Measurements from ENCODE around the gene CACNA1H. TPM values are rescaled to one million over a fixed set of nuclear protein-coding genes. Genes with fewer than 3 reads are reported as not detected.
A peak's percentile ranks its signal among the peaks of the same experiment; 100 is the strongest.

Gene CACNA1H
- polyA plus RNA-seq, 1 donor from 2014 or later: not detected

DNA sequence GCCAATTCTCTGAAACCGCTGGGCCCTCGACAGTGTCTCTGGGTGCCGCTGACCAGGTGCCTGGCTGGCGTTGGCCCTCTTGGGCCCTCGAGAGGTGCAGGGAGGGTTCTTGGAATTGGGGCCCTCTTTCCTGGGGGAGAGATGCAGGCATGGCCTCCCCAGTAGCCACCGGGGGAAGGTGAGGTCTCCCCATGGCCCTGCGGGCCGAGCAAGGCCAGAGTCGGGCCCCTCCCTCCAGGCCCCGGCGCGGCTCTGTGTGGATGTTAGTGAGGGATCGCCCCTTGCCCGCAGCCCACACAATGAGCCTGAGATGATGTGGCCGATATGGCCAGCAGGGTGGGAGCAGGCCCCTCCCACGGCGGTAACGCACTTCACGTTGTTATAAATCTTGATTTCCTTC lies 33.8 kb upstream of the CACNA1H start:
- H3K4me1 Mint-ChIP-seq: peaks cover 0 to 2% (median 1%) of the 10 kb centered on the region in 3 donors
- peaks cover 7% of the 10 kb centered on the region for H3K27me3 Mint-ChIP-seq
- no peaks in the 10 kb centered on the region for H3K9me3 Mint-ChIP-seq
- H3K4me3 Mint-ChIP-seq: peak overlapping the region in 1 of 4 donors; percentile 83
- H3K36me3 Mint-ChIP-seq: no peaks in the 10 kb centered on the region
- no peak overlapping the region for H3K27ac Mint-ChIP-seq

DNA sequence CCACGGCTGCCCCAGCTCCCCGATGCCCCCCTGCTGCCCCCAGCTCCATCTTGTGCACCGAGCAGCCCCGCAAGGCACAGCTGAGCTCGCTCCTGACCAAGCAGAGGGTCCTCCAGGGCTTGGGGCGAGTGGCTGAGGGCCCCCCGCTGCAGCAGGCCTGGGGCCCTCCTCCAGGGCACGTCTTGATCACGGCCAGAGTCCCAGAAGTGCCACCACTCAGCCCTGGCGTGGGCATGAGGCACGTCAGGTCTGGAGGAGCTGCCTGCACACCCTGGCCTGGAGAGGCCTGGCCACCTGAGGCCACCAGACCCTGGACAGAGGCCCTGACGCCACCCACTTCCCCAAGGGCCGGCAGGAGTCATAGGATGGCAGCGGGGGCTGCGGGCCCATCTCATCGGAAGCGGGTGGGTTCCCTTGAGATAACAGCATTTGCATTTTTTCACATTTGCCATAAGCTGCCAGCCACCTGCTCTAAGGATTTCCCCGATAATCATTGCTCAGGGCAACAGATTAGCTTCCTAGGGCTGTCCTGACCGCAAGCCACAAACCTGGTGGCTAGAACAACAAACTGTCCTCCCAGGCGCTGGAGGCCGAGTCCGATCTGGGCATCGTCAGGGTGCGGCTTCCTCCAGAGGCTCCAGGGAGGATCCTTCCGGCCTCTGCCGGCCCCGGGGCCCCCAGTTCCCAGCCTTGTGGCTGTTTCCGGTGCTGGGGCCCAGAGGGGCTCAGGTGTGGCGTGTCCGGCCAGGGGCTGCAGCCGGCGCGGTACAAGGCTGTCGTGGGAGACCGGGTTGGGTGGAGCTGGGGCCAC lies 32.9 kb upstream of the CACNA1H start:
- Mint-ChIP-seq H3K4me1 (peaks cover 0 to 2% (median 1%) of the 10 kb centered on the region in 3 donors), H3K27ac (no peak overlapping the region), H3K9me3 (no peaks in the 10 kb centered on the region), H3K36me3 (no peaks in the 10 kb centered on the region), H3K27me3 (peaks cover 5% of the 10 kb centered on the region), H3K4me3 (peak overlapping the region in 2 of 4 donors; percentile 66 to 68)

DNA sequence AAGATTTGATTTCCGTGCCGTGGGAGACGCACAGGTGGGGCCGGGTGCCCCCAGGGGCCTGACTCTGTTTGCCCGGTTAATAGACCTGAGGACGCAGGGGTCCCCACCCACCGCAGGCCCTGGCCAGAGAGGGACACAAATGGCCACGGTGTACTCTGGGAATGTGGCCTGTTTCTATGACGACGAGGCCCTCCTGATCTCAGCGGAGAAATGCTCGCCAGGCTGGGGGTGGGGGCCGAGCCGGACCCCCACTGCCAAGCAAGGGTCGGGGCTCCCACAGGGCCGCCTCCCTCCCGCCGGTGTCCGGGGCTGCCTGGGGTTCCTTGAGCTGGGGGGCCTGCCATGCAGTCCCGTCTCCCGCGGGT lies 32.3 kb upstream of the CACNA1H start:
- Mint-ChIP-seq H3K9me3 (no peaks in the 10 kb centered on the region), H3K36me3 (no peaks in the 10 kb centered on the region), H3K4me3 (no peak overlapping the region), H3K4me1 (peaks cover 0 to 2% (median 1%) of the 10 kb centered on the region in 3 donors), H3K27me3 (peaks cover 4% of the 10 kb centered on the region), H3K27ac (no peak overlapping the region)

DNA sequence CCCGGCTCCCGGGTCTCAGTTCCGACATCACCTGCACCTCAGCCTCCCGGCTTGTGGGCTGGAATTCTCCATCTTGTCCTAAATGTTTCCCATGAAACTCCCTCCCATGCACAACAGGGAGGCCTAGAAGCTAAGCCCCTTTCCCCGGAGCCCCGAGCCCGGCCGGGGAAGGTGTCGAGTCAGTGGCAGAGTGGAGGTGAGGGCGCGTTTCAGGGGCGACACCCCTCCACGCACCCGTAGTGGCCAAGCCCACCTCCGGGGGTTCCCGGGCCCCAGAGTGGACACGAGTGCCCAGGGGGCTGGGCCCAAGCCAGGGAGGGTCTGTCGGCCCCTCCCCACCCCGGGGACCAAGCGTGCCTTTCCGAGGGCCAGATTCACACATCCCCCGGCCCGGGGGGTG lies 31.9 kb upstream of the CACNA1H start:
- H3K9me3 Mint-ChIP-seq: no peaks in the 10 kb centered on the region
- no peaks in the 10 kb centered on the region for H3K36me3 Mint-ChIP-seq
- peak overlapping the region in 1 of 4 donors; percentile 81 for H3K4me3 Mint-ChIP-seq
- no peak overlapping the region for H3K27ac Mint-ChIP-seq
- peaks cover 0 to 2% (median 1%) of the 10 kb centered on the region in 3 donors for H3K4me1 Mint-ChIP-seq
- H3K27me3 Mint-ChIP-seq: peaks cover 2% of the 10 kb centered on the region

DNA sequence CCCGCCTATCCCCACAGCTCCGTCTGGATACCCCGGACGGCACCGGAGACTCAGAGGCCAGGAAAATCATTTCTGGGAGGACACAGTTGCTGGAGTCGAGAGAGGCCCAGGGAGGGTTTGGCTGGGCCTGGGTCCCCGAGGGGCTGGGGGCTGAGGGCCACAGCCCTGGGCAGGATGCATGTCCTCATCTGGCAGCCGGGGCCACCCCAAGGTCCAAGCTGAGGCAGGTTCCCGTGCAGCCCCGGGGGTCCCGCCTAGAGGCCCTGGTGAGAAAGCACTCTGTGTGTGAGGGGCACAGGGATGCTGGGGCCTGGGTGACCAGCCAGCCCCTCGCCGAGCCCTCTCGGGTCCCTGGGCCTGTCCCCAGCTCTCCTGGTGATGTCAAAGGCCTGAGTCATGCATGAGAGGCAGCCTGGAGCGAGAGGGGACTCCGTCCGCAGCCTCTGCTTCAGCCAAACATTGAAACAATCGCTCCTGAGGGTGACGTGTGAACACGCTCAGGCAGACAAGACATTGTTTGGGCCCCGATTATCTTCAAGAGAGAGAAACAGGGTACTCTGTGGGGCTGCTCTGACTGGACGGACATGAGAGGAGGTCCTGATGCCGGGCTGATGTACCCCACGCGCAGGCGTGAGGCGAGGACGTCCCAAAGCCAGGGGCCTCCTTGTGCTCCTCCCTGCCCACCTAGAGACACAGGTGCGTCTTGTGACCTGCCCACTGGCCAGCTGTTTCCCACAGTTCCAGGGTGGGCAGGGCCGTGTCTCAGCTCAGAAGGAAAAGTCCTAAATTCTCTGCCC lies 31.1 kb upstream of the CACNA1H start:
- Mint-ChIP-seq H3K4me3 (peak overlapping the region in 2 of 4 donors; percentile 56 to 58), H3K36me3 (no peaks in the 10 kb centered on the region), H3K9me3 (no peaks in the 10 kb centered on the region), H3K27ac (no peak overlapping the region), H3K4me1 (peaks cover 0 to 2% (median 1%) of the 10 kb centered on the region in 3 donors), H3K27me3 (peaks cover 2% of the 10 kb centered on the region)

DNA sequence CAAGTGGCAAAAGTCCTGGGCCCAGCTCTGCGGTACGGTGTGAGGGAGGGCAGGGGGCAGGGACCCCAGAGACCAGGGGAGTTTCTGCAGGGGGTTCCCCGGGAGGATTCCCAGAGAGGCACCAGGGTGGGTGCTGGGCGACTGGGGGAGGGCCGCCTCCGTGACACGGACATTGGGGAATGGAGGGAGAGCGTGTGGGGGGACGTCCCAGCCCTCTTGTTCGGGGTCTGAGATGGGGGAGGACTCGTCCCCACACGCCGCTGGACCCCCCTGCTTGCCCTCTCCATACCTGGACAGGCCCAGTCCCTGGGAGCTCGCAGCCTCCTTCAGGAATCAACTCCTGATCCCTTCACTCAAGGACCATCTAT lies 30.5 kb upstream of the CACNA1H start:
- no peaks in the 10 kb centered on the region for H3K36me3 Mint-ChIP-seq
- H3K27me3 Mint-ChIP-seq: peaks cover 2% of the 10 kb centered on the region
- peaks cover 0 to 2% (median 1%) of the 10 kb centered on the region in 3 donors for H3K4me1 Mint-ChIP-seq
- no peaks in the 10 kb centered on the region for H3K9me3 Mint-ChIP-seq
- no peak overlapping the region for H3K27ac Mint-ChIP-seq
- H3K4me3 Mint-ChIP-seq: peak overlapping the region in 1 of 4 donors; percentile 56

DNA sequence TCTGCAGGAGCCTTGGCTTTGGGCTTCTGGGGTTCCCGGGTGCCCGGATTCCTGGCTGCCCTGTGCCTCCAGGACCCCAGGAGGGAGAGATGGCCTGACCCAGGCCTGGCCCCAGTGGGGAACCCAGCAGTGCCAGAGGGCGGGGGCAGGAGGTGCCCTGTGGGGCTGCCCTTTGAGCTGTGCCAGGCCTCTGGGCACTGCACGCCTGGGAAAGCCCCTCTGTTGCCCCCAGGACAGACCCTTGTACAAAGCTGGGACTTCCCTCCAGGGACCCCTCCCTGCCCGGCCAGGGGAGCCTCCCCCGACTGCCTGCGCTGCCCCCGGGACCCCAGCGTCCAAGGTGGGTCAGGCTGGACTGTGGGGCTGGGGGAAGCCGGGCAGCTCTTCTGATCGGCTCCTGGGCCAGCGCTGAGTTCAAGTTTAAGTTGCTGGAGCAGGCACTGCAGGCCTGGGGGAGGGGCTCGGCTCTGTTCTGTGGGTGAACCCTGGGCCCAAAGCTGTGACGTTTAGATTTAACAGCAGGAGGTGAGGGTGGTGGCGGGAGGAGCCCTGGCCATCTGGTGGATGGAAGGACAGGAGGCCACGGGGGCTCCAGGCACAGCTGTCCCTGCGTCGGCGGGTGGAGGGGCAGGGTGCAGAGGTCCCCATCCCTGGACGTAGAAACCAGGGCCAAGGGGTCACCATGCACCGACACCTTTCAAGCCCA lies 29.2 kb upstream of the CACNA1H start:
- peaks cover 0 to 2% (median 1%) of the 10 kb centered on the region in 3 donors for H3K4me1 Mint-ChIP-seq
- no peak overlapping the region for H3K27ac Mint-ChIP-seq
- no peaks in the 10 kb centered on the region for H3K9me3 Mint-ChIP-seq
- H3K4me3 Mint-ChIP-seq: no peak overlapping the region
- no peaks in the 10 kb centered on the region for H3K36me3 Mint-ChIP-seq
- peaks cover 2% of the 10 kb centered on the region for H3K27me3 Mint-ChIP-seq

DNA sequence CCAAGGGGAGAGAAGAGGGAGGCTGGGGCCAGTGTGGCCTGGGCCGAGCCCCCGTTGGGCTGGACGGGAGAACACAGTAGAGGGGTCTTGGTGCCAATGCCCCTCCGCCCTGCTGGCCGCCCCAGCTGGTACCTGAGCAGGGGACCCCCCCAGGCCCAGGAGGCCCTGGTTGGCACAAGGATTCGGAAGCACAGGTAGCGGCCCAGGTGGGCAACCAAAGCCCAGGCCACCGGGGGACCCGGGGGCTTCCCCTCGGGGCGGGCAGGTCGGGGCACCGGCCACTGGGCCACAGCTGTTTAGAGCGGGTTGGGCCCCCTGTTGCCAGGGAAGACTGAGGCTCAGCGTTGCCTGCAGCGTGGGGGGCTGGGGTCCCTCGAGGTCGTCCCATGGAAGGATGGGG lies 28.6 kb upstream of the CACNA1H start:
- no peak overlapping the region for H3K4me3 Mint-ChIP-seq
- no peaks in the 10 kb centered on the region for H3K36me3 Mint-ChIP-seq
- peaks cover 2% of the 10 kb centered on the region for H3K27me3 Mint-ChIP-seq
- peaks cover 0 to 2% (median 1%) of the 10 kb centered on the region in 3 donors for H3K4me1 Mint-ChIP-seq
- no peak overlapping the region for H3K27ac Mint-ChIP-seq
- no peaks in the 10 kb centered on the region for H3K9me3 Mint-ChIP-seq

DNA sequence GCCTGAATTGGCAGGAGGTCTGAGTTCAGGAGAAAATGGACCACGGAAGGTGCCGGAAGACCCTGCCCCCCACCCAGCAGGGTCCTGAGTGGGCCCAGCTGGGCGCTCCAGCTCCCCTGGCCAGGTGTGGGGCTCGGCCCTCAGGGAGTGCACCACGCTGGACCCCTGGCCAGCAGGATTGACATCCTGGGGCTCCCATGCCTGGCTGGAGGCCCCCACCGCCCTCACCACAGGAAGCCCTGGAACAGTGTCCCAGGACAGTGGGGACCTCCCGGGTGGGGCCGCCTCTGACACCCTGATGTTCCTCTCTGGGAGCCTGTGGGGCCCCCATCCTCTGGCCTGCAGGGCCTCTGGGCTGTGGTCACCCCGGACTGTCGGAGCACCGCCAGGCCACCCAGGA lies 28.1 kb upstream of the CACNA1H start:
- Mint-ChIP-seq H3K27ac (no peak overlapping the region), H3K27me3 (peaks cover 2% of the 10 kb centered on the region)

DNA sequence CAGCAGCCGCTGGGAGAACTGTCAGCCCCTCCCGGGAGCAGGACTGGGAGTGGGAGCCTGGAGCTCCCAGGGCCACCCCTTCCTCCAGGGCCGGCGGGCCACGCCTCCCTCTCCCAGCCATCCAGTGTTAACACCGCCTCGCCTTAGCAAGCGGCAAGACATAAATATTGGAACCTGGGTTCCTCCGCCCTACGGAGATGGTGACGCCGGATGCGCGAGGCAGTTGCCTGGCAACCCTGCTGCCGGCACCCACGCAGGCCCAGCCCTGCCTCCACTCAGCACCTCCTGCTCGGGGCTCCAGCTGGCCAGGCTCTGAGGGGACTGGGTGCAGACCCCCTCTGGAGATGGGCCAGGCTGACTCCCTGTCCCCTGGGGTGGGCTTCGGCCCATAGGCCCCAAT lies 27.4 kb upstream of the CACNA1H start:
- Mint-ChIP-seq H3K4me1 (peaks cover 0 to 1% (median 0%) of the 10 kb centered on the region in 3 donors), H3K27ac (no peak overlapping the region), H3K36me3 (no peaks in the 10 kb centered on the region), H3K9me3 (no peaks in the 10 kb centered on the region), H3K27me3 (peaks cover 2% of the 10 kb centered on the region), H3K4me3 (no peak overlapping the region)

More for the DNA sequence above, 28.1 kb upstream of the CACNA1H start:
- Mint-ChIP-seq H3K9me3 (no peaks in the 10 kb centered on the region), H3K36me3 (no peaks in the 10 kb centered on the region), H3K4me3 (no peak overlapping the region), H3K4me1 (peaks cover 0 to 2% (median 1%) of the 10 kb centered on the region in 3 donors)

DNA sequence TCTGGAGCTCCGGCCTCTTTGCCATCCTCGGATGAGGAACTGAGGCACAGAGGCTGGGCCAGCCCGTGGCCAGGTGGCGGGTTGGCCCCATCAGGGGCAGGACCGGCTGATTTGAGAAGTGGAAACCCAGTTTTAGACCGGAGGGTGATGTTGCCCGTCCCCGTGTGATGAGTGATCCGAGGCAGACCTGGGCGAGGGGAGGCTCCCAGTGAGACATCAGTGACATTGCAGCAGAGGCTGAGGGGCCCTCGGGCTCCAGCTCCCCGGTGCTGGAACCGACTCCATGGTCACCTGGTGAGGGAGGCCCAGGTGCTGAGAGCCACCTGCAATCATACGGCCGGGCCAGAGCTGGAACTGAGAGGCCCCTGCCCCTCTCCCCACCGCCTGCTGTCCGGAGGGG lies 26.9 kb upstream of the CACNA1H start:
- Mint-ChIP-seq H3K9me3 (no peaks in the 10 kb centered on the region), H3K27me3 (peaks cover 2% of the 10 kb centered on the region), H3K27ac (no peak overlapping the region), H3K4me3 (no peak overlapping the region), H3K4me1 (peaks cover 0 to 1% (median 0%) of the 10 kb centered on the region in 3 donors), H3K36me3 (no peaks in the 10 kb centered on the region)

DNA sequence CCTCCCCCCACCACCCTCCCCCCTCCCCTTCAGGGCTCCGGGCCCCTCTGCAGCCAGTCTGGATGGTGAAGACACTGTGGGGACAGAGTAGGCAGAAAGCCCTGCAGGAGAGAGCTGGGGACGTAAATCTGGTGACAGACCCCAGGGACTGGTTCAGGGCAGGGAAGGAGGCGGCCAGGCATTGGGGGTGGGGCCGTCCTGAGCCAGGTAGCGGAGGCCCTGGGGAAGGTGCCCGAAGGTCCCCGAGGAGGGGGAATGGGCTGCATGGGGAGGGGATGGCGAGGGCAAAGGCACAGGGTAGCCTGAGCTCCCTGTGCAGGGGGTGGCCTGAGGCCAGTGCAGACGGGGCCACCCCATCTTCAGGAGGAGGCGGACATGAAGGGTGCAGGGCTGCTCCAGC lies 26.3 kb upstream of the CACNA1H start:
- Mint-ChIP-seq H3K27me3 (peaks cover 2% of the 10 kb centered on the region), H3K27ac (no peak overlapping the region), H3K4me3 (no peak overlapping the region), H3K4me1 (peaks cover 0 to 1% (median 0%) of the 10 kb centered on the region in 3 donors), H3K9me3 (no peaks in the 10 kb centered on the region), H3K36me3 (no peaks in the 10 kb centered on the region)

DNA sequence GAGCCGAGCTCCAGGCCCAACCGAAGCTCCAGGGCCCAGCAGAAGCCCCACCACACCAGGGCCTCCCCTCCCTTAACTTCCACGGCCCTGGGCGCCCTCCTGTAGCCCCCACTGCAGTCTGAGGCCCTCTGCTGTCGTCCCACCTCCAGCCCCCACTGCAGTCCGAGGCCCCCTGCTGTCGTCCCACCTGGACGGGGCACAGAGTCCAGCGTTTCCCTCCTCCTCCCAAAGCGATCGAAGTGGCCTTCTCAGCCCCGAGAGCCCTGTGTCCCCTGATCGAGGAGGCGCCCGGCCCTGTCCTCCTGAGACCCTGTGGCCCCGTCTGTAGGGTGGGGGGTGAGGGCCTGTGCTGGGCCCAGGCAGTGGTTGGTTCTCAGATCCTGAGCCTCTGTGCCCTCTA lies 25.8 kb upstream of the CACNA1H start:
- Mint-ChIP-seq H3K27me3 (peaks cover 1% of the 10 kb centered on the region), H3K4me3 (no peak overlapping the region), H3K4me1 (peaks cover 0 to 1% (median 0%) of the 10 kb centered on the region in 3 donors), H3K9me3 (no peaks in the 10 kb centered on the region), H3K36me3 (no peaks in the 10 kb centered on the region), H3K27ac (no peak overlapping the region)

DNA sequence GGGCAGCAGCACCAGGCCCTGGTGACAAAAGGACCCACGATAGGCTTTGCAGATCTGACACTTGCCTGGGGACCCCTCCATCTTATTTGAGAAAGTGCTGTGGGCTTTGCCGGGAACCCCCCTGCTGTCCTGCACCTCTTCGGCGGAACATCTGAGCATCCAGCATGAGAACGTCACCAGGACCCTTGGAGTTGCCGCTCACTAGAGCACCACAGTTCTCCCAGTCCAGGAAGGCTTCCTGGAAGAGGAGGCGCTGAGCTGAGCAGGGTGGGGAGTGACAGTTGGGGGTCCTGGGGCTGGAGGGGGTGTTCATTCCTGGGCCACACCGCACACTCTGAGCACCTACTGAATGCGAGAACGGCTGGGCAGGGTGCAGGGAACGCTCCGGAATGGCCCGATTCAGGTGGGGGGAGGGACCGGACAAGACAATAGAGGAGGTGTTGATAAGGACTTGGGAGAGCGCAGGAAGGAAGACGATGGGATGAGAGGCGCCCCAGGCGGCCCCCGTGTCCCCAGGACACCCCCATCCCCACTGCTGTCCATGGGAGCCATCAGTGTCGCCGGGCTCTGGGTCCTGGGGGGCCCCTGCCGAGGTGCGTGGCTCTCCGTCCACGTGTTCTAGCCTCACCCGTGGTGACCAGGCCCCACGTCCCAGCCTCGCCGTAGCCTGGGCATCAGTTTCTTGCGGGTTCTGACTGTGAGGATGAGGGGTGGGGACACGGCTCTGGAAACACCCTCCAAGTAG lies 24.8 kb upstream of the CACNA1H start:
- no peak overlapping the region for H3K27ac Mint-ChIP-seq

More for the DNA sequence above, 24.8 kb upstream of the CACNA1H start:
- peaks cover 0 to 1% (median 0%) of the 10 kb centered on the region in 3 donors for H3K4me1 Mint-ChIP-seq
- peaks cover 2% of the 10 kb centered on the region for H3K27me3 Mint-ChIP-seq
- no peaks in the 10 kb centered on the region for H3K9me3 Mint-ChIP-seq
- no peaks in the 10 kb centered on the region for H3K36me3 Mint-ChIP-seq
- H3K4me3 Mint-ChIP-seq: no peak overlapping the region
